Activated CD4-positive, alpha-beta T cell treated with anti-CD3 and anti-CD28 coated beads, Interleukin-2, amount 50 U/mL, for 48 hours (primary cell): Measurements from ENCODE around the gene TENT4B.

Experiments used
- DNase-seq, 2 experiments: peaks; one replicate each; pipeline ENCODE4 v3.0.0-alpha.2; 2020

TENT4B gene

DNA sequence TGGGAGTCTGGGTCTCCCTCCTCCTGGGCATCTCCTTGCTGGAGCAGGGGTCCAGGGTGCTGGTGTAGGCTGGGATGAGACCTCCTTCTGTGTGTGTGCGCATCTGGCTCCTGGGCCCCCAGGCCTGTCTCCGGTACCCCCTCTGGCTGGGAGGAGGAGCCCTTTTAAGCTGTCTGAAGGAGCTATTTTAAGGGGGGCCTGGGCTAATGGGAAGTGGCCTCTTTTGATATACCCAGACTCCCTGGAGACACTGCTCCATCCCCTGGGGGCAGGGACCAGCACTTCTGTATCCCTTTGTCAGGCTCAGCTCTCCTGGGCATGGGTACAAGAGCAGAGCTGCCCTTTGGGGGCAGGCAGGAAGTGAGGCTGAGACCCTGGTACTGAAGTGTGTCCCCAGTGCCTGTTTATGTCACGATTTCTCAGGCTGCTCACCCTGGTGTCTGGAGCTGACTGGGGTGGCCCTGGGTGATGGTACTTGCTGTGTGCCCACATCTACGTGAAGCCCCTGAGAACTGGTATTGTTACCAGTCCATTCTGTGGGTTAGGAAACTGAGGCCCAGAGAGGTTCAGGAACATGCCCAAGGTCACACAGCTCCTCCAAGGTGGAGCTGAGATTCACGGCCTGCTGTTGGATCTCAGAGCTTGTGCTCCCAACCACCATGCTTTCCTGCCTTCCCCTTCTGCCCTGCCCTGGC lies 119.7 kb downstream of the TENT4B start:
- no peak for DNase-seq

DNA sequence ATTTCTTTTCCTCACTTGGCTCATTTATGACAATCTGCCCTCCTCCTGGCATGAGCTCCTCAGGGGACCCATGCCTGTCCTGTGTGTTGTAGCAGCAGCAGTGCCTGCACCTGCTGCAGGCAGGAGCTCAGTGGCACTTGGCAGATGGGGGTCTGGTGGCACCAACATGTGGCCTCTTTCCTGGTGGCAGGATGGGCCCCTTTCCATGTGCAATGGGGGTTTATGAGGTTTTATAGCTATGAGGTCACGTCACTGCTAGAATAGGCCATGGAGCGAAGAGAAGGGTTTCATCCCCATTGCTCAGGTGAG lies 120.2 kb downstream of the TENT4B start:
- DNase-seq, result no peak

DNA sequence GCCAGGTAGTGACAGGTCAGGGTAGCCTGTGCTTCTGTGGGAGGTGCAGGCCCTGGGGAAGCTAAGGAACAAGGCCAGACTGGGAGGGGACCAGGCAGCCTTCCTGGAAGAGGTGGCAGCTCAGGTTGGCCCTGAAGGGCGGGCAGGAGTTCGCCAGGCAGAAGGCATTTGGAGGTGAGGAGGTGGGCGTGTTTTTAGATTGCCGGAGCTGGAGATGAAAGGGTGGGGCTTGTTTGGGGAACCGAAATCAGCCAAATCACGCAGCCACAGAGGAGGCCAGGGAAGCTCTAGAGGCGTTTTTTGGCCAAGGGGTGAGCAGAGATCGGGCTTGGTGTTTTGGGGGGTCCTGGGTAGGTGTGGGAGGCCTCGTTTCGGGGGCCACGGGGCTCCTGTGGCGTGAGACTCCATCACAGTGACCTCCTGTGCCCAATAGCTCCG lies 120.8 kb downstream of the TENT4B start:
- peak; percentile 48 to 60 for DNase-seq

DNA sequence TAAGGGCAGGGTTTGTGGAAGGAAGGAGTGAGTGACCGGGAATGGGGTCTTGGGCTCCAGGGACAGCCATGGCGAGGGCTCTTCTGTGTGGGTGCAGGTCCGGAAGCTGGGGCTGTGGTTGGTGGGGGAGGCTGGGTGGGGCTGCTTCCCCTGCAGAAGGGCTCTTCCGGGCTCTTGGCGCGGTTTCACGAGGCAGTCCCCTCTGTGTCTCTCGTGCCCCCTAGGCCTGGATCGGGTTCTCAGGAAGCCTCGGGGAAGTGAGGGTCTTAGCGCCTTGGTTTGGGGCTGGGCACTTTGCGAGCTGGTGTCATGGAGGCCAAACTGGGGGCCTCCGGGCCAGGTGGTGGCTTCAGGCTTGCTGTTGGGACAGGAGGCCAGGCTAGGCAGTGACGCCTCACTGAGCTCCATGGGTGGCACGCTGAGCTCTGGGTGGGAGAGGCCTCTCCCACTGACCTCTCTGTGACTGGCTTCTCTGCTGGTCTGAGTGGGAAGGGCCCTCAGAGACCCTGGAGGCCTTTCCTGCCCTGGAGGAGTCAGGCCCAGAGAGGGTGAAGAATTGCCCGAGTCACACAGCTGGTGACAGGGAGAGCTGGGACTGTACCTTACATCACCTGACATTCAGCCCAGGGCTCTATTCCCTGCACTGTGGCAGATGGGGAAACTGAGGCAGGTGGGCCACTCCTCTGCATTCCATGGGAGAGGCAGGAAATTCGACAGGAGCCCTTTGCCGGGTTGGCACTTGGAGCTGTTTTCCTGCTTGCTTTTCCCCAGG lies 121.4 kb downstream of the TENT4B start:
- DNase-seq, result peak; percentile 50 to 52

DNA sequence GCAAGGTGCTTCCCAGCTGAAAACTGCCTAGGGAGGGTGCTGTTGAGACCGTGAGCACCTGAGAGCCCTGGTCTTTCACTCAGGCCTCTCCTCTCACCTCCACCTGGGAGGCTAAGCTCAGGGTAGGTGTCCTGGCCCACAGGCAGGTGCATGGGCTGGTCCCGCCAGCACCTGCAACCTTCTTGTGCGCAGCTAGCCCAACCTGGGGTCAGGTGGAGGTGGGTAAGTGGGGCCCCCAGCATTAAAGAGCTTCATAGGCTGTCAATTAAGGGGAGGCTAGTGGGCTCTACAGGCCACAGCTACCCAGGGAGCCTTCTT lies 122.0 kb downstream of the TENT4B start:
- no peak for DNase-seq

DNA sequence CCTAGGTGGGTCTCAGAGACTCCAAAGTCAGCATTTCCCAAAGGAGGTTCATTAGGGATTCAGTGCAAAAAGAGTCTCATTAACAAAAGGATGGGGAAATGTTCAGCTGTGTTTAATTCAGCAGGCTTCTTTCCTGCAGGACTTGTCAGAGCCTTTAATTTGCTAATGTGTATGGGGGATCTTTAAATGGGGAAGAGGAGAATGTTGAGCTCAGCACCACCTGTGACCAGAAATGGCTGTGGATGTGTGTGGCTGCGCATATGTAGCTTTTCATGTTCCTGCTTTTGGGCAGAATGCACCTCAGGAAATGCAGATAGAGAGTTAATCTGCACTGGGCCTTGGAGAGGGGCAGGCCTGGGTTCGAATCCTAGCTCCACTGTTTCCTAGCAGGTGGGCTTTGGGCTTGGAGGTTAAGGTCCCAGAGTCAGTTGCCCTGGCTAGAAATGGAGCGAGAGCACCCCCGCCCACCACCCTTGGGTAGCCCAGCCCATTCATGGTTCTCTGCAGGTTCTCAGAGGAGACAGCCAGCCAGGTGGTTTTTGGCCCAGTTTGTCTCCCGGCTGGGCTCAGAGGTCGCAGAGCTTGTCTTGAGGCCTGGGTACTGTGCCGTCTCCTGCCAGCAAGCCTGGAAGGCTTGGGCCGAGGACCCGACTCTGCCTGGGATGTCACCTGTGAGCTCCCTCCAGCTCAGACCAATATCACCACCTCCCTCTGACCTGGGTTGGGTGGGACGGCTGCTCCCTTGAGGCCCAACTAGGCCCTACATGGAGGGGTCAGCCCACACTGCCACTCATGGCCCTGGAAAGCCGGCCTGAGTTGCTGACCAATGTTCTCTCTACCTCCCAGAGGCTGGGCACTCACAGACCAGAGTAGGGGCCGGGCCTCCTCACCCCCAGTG lies 122.6 kb downstream of the TENT4B start:
- DNase-seq, result no peak

DNA sequence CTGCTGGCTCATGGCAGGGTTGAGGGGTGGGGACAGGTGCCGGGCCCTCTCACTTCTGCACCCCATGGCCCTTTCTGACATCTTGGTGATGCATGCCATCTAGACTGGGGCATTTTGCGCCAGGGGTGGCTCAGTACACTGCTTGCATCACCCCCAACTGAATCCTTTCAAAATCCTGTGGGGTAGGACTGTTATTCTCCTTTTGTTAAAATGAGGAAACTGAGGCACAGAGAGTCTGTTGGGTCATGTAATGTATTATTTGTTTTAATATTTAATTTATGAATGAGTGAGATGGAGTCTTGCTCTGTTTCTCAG lies 123.2 kb downstream of the TENT4B start:
- no peak for DNase-seq

DNA sequence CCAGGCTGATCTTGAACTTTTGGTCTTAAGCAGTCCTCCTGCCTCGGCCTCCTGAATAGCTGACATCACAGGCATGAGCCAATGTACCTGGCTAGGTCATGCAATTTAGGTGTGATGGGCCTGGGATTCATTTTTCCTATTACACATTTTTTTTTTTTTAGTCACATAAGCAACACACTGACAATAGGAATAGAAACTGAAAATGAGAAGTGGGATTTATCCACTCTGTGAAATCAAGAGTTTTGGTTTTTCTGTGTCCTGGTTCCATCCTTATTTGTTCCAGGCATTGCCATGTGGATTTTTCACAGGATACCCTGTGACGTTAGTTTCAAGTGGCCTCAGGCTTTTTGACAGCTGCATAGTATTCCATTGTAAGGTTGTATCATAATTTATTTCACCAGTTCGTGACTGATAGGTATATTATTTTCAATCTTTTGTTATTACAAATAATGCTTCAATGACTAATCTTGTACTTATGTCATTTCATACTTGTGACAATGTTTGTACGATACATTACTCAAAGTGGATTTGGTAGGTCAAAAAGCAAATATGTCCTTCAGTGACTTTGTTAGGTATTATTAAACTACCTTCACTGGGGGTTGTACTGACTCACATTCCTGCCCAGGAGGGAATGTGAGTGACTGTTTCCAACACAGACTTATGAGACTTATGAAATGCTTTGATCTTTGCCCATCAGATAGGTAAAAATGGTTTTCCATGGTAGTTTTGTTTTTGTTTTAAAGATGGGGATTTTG lies 123.9 kb downstream of the TENT4B start:
- DNase-seq, result peak in 1 of 2 experiments; percentile 24

DNA sequence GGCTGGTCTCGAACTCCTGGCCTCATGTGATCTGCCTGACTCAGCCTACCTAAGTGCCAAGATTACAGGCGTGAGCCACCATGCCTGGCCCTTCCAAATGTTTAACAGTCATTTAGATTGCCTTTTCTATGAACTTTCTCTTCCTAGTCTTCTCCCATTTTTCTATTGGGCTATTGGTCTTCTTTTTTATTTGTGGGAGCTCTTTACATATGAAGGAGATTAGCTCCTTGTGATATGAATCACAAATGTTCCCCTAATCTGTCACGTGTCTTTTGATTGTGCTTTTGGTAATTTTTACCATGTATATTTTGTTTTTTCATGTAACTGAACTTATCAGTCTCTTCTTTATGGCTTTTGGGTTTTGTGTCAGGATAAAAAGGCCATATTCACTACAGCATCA lies 125.1 kb downstream of the TENT4B start:
- DNase-seq, result no peak

DNA sequence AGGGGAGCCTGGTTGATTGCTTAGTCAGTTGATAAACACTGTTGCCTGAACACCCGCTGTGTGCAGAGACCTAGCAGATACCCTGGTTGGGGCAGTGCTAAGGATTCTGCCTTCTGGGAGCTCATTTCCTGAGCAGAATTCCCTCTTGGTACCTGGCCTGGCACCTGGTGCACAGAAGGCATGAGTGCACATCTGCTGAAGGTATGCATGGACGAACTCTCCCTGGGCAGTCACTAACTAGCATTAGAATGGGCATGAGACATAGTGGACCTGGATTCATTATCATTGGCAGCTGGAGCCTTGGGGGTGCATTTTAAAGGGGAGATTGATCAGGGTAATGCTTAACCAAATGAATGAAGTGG lies 126.4 kb downstream of the TENT4B start:
- DNase-seq, result no peak

DNA sequence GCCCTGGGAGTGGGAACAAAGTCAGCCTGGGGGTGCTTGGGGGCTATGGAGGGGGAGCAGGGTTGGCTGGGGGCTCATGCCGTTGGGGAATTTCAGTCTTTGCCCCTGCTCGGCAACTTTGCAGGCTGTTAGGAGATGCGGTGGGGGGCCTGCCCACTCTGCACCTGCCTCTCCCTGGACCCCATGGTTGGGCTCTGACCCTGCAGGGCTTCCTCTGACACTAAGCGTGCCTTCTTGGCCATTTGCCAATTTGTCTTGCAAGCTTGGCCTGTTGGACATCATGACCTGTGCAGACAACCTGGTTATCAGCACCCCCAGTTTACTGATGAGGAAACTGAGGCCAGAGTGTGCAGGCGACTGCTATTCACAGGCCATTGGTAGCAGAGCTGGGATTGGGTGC lies 127.8 kb downstream of the TENT4B start:
- no peak for DNase-seq
